ENCODE results near the gene MARK2.

MARK2 gene

DNA sequence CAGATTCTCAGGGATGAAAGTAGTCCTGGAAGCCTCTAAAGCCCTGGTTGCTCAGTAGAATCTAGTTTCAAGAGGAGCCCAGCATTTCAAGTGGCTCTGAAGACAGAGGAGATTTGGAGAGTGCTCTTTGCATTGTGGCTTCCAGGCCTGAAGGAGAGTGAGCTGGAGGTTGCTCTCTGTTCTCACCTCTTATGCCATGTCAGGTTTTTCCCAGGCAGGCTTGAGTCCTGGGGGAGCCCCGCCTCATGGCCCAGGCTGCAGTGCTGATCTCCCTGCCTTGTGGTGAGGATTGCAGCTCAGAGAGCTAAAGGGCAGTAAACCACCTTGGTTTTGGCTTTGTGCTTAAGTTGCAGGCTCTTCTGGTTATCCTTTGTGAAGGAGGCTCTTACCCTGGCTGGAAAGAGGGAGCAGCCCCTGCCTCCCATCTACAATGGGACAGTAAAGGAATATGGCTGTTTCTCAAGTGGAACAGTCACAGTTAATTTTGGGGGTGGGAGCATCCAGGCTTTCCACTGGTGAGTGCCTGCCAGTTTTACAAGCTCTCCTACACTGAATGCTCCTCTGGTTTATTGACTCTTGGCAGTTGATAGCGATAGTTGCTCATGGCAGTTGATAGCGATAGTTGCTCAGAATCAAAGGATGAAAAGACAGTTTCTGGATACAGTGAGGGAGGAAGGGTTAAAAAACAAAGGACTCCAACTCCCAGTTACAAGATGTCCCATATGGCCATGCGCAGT, 45.5 kb downstream of the MARK2 start:
- FAIRE-seq: no peak

DNA sequence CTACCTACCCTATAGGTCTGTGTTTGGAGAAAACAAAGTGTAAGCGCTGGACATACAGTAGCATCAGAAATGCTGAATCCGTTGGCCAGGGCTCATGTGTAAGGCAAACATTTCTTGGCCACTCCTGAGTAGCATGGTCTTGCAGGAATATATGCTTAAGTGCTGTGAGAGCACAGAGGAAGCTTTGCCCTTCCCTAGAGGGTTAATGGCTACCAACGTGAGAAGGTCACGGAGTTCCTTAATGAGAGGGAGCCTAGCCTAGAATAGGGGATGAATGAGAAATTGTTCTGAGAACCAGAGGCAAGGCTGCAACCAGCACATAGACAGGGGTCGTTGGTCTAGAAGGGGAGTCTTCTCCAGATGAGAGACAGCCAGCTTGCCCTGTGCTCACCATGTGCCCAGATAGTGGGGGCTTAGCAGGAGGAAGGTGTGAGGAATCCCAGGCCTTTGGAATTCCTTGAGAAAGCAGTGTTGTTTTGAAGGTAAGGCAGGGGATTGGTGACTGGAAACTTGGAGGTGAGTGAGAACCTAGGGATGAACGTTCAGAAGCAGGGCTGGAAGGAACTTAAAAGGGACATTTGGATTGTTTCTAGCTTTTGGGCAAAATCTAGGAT, 48.6 kb downstream of the MARK2 start:
- FAIRE-seq: no peak

DNA sequence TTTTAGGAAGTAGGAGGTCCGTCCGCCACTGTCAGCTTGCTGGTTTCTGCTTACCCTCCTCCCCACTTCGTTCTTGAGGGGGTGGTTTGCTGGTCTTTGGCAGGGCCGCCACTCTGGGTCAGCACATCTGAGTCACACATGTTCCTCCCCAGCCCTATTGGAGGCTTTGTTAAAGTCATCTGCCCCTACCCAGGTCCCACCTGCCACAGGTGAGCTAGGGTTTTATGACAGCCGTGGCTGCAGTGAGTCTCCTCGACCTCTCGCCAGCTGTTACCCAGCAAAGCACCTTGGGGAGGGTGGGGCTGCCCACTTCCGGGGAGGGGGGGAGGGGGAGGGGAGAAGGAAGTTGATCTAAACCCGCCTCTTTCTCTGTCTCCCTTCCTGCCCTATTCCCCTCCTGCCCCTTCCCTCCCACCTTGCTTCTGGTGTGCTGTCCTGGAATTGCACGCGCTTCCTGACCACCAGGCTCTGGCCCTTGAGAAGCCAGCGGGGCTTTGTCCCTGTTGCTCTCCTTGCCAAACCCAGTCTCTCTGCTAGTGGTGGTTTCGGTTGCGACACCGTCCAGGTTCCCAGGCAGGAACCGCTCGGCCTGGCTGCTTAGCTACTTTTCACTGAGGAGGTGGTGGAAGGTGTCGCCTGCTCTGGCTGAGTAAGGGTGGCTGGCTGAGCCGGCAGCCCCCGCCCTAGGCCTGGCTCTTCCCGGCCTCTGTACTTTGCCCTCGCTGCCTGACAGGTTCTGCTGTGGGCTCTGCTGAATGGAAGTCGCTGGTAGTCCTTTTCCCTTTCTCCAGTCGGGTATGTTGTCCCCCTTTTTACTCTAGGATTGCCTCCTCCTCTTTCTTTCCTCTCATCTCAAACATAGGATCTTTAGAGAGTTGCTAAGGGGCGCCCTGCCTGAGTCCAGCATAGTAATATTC, 49.5 kb downstream of the MARK2 start:
- no peak for FAIRE-seq

DNA sequence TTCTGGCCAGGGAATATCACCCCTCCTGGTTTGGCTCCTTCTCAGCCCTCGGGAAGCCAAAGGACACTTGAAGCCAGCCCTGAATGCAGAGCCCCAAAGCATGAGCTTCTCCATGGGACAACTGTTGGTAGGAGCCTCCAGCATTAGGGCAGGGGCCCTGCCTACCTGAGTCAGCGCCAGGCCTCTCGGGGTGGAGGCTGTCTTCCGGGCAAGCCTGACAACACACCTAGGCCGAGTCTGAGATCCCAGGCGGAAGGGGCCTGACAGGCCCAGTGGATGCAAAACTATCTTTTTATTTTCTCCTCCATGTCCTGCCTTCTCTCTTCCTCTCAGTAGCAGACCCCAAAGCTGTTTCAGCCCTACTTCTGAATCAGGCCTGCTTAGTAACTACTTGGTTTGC, 50.4 kb downstream of the MARK2 start:
- no peak for FAIRE-seq

DNA sequence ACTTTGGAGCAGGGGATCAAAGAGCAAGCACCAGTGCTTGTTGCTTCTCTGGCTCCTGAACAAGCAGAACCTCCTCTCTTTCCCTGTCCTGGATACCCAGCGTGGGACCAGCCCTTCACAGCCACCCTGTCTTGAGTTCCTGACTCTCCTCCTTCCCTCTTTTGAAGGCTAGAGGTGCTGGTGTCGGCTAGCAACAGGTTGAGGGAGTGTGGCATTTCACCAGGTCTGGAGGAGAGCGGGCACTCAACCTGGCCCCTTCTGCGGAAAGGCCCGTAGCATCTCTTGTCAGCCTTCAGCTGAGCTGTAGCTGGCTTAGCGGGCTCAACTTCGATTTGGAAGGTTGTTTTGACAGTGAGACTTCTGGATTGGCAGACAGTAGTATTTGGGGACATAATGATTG, 51.5 kb downstream of the MARK2 start:
- FAIRE-seq: no peak

DNA sequence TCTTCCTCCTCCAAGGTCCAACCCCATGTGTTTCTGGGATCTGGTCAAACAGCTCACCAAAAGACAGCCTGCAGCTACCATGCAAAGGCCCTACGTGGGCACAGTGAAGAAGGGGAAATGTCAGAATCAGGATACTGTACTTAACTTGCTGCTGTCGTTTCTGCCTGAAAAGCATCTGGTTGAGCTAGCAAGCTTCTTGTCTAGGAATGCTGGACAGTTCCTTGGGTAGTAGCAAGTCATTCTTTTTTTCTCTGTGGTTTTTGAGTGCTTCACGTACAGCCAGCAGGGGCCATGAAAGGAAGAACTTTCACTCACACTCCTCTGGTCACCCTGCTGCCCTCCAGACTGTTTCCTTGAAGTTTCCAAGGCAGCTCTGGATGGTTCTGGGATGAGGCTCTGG, 53.3 kb downstream of the MARK2 start:
- no peak for FAIRE-seq

DNA sequence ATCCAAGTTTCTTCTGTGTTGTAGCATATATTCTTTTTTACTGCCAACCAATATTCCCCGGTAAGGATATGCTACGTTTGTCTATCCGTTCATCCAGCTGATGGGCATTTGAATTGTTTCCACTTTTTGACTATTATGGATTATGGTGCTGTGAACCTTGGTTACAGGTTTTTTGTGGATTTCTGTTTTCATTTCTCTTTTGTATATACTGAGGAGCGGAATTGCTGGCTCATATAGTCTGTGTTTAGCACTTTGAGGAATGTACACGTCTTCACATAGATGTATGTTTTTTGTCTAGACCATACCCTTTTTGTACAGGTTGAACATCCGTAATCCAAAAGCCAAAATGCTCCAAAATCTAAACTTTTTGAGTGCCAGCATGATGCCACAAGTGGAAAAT, 54.4 kb downstream of the MARK2 start:
- no peak for FAIRE-seq

DNA sequence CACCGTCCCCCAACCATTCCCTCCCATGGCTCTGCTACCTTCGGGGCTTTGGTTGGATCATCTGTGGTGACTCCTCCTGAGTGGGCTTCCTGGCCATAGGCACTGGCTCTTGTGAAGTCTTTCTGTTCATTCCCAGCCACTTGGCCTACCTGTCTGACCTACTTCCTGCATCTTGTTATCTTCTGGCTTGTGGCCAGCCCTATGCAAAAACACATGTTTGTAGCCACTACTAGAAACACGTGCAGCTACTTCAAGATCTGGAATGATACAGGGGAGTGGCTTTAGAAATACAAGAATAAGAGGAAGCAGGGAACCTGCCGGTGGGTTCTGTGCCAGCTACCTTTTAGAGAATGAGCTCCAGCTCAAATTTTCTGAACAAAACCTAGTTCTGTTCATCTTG, 57.2 kb downstream of the MARK2 start:
- no peak for FAIRE-seq

DNA sequence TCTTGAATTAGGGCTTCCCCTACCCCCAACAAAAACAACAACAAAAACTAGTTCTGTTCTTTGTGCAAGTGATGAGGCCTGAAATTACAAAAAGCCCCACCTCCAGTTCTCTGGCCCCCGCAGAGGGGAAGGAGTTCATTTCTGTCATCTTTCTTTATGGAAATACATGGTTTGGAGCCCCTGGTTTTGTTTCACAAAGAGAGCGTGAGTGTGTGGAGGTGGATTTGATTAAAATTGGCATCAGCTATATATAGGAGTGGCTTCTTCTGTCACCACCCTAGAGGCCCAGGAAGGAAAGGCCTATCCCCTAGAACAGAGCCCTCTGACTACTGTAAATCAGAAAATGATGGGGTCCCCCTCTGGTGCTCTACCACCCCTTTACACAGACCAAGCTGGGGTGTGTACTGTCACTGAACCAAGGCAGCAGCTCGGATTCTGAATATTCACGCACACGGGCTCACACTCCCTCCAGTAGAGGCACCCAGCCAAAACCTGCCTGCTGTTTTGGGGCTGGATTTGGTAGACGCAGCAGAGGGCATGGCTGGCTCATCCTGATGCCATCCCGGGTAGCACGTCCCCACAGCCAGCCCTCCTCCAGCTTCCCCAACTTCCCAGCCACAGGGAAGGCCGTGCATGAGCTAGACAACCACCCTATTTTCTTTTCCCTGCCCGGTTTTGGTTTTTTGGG, 58.7 kb downstream of the MARK2 start:
- FAIRE-seq: no peak

DNA sequence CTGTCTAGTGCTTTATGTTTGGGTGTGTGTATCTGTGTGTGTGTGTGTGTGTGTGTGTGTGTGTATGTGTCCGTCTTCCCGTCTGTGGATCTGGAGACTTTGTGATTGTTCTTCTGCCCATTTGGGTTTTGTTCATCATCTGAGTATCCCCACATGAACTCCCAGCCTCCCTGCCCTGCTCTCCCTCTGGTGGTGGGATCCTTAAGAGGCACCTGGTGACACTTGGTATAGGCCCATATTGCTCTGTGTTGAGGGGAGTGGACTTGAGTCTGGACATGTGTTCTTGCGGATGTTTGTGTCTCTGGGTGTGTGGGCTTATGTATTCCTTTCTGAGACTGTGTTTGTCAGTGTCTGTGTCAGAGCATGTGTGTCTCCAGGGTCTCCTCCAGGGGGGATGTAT, 62.8 kb downstream of the MARK2 start:
- FAIRE-seq: no peak

DNA sequence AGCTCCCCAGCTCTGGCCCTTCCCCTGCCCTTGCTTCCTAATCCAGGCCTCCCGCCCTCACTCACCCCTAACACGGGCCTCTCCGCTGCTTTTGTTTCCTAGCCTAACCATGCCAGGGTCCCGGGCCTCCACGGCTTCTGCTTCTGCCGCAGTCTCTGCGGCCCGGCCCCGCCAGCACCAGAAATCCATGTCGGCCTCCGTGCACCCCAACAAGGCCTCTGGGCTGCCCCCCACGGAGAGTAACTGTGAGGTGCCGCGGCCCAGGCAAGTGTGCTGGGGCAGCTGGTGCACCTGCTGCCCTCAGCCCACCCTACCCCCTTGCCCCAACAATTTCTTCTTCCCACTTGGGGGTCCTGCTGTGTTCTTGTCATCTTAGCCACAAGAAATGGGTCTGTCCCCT, 65.0 kb downstream of the MARK2 start:
- FAIRE-seq: no peak

DNA sequence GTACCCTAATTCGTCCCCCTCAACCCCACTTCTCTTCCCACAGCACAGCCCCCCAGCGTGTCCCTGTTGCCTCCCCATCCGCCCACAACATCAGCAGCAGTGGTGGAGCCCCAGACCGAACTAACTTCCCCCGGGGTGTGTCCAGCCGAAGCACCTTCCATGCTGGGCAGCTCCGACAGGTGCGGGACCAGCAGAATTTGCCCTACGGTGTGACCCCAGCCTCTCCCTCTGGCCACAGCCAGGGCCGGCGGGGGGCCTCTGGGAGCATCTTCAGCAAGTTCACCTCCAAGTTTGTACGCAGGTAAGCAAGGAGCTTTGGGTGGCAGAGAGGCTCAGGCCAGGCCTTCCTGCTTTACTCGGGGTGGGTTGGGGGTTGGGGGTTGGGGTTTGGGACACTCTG, 65.8 kb downstream of the MARK2 start:
- no peak for FAIRE-seq

DNA sequence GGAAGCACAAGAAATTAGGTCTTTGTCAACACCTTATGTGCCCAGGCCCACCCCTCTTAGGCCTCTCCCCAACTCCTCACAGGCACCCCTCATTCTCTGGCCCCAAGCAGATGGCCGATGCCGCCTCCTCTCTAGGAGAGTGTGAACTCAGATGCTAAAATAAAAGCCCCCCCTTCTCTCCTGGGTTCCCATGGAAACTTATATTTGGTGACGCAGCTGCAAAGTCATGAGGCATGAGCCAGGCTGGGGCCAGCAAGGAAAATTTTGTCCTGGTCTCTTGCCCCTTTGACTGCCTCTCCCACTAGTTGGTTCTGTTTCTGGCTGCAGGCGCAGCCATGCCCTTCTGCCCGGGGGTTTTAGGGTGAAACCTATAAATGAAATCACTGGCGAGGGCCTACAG, 66.3 kb downstream of the MARK2 start:
- FAIRE-seq: no peak

DNA sequence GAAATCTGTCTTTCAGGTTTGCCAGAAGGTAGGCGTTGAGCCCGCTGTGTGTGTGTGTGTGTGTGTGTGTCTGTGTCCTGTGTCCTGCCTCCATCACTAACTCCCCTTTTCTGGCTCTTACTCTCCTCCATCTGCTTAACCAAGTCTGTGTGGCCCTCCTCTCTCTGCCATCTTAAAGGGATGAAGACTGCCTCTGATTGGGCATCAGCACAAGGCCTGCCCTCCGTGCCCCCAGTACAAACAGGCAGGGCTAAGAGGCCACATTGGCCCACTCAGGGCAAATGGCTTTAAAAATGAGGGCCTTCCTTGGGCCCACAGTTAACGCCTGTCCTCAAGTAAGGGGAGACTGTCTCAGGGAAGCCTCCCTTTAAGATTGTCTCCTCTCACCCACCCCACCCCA, 67.2 kb downstream of the MARK2 start:
- no peak for FAIRE-seq

DNA sequence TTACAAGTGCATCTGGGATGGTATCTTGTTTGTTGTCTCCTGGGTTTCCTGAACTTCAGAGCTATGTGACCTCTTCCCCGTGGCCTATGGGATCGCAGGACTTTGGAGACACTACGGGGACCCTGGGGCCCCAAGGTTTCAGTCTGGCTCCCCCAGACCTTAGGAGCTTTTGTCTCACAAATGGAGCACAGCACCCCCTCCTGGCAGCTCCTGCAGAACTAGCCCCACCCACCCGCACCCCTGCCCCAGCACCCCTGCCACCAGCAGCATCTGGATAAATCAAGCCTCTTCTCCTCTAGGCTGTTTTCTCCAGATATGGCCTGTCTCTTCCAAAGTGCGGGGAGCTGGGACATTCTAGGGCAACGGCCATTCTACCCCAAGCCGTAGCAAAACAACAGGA, 67.7 kb downstream of the MARK2 start:
- no peak for FAIRE-seq

DNA sequence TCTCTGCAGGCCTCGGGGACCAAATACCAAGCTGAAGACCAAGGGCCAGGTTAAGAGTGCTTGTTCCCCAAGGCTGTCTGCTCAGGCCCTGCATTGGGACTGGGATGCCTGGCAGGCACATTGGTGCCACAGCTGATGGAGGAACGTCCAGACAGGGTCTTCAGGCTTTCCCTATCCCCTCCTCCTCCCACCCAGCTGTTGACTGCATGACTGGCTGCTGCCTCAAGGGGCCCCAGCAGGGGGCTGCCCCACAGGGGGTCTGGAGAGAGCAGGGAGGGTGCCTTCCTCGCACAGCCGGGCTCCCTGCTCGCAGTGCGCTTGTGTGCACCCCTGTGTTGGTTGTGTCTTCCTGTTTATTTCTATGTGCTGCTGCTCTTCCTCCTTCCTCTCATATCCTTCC, 68.2 kb downstream of the MARK2 start:
- no peak for FAIRE-seq

DNA sequence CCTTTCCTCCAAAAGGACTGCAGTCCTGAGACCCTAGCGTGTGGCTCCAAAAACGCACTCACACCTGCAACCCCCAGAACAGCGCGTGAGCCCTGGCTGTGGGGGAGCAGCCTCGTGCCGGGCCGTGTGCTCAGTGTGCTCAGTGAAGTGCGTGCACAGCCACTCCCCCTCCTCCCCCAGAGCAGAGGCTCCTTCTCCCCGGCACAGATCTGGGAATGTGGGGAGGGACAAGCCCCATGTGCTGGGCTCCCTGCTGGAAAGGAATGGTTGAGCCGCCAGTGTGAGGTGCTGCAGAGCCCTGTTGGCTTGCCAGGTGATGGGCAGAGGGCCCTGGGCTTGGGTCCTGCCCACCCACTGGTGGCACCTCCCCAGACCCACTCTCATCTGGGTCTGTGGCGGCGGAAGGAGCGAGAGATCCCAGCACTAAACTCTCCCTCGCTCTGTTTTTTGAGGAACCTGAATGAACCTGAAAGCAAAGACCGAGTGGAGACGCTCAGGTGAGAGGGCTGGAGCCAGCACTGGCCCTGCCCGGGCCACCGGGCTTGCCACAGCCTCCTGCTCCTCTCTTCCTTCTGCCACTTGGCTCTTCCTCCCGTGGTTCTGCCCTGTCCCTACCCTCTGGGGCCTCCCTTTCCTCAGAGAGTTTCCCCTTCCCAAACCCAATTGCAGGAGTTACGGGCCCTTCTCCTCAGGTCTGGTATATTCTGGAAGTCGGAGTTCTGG, 69.1 kb downstream of the MARK2 start:
- FAIRE-seq: no peak

DNA sequence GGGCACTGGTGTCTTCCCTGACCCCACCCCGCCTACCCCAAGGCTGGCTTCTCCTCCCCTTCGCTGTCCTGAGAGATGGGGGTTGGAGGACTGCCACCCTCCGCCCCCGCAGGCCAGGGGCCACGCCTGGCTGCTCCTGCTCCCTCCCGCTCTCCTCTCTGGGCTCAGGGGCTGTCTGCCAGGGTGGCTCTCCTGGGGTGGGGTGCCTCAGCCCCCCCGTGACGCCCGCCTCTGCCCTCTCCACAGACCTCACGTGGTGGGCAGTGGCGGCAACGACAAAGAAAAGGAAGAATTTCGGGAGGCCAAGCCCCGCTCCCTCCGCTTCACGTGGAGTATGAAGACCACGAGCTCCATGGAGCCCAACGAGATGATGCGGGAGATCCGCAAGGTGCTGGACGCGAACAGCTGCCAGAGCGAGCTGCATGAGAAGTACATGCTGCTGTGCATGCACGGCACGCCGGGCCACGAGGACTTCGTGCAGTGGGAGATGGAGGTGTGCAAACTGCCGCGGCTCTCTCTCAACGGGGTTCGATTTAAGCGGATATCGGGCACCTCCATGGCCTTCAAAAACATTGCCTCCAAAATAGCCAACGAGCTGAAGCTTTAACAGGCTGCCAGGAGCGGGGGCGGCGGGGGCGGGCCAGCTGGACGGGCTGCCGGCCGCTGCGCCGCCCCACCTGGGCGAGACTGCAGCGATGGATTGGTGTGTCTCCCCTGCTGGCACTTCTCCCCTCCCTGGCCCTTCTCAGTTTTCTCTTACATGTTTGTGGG, 69.9 kb downstream of the MARK2 start:
- no peak for FAIRE-seq

DNA sequence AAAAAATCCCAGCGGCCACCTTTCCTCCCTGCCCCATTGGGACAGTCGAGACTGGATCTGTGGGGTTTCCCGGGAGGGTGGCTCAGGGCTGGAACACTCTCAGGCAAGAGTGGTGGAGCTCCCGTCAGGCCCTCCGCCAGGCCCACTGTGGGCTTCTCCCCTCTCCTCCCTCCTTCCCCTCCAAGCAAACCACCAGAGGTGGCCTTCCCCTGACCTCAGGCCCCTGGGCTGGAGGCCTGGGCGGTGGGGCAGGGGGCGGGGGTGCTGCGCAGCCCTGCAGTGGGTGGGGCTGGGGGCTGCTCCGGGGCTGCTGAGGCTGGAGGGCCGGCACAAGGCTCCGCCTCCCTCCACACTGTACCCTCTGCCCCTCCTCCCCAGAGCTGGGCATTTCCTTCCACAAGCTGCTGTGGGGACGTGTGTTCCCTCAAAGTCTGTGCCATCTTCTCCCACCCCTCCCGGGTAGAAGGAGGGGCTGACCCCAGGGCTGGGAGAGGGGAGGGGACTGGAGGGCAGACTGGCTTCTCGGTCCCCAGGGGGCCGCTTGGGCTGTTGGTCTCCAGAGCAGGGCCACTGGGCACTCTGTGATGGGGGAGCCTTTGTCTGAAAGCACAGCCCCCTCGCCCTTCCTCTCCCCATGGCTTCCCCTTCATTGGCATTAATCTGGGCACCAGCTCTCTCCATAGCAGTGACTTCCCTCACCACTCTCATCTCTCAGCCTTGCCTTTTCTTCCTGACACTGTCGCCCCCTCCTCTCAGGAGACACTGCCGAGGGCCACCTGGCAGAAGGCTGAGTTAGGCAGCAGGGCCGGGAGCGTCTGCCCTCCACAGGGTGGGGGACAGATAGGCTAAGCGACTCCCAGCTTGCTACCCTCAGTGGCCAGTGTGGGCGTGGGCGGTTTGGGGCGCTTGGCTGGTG, 70.9 kb downstream of the MARK2 start:
- FAIRE-seq: no peak

DNA sequence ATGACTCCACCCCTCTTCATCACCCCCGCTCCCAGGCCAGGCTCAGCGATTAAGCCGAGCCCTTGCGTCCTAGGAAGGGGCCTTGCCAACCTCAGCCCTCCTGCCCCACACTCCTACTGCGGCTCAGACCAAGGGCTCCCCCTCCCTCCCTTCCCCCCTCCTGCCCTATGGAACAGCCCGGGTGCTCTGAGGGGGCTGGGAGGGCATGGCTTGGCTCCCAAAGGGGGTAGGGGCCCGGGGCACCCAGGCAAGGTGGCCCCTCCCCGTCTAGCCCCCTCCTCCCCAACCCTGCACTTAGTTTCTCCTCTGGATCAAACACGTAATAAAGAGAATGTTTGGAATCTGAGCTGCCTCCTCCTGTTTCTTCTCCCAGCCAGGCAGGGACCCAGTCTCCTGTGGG, 71.8 kb downstream of the MARK2 start:
- FAIRE-seq: no peak

DNA sequence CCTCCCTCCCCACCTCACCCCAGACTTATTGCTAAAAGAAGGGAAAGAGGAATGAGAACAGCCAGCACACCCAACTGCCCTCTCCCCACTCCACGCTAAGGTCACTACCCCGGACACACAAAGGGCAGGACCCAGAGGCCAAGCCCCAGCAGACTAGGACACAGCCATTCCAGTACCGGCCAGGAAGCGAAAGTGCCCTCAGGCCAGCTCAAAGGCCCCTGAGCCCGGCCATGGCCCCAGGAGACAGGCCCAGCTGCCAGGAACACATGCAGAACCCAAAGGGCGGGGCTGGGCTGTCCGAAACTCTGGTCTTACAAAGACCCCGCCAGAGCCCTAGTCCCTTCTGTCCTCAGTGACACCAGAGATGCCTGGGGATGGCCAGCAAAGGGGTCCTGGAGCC, 72.5 kb downstream of the MARK2 start:
- FAIRE-seq: no peak
